K562 (cell line): ENCODE data around the gene EBF4. TPM values are rescaled to one million over a fixed set of nuclear protein-coding genes. Genes with fewer than 3 reads are reported as not detected.

Experiments
- BACH1 ChIP-seq: fragments of 200-800 bp; sonication (Bioruptor generic); IDR thresholded peaks from 2 replicates; pipeline ENCODE4 v1.6.1; 2016; ENCODE audit warnings: missing genetic modification characterization, missing compliant biosample characterization
- KHSRP ChIP-seq: fragments of 450-650 bp; IDR thresholded peaks from 2 replicates; pipeline ENCODE4 v1.6.1; 2017
- NR2C1 ChIP-seq, 2 experiments: fragments of 450-650 bp; IDR thresholded peaks; 2 replicates each; pipeline ENCODE4 v1.6.1; 2017; ENCODE audit warnings: mild to moderate bottlenecking in 2 of 2, antibody characterized with exemption in 1 of 2, inconsistent platforms in 1 of 2, missing compliant biosample characterization in 1 of 2, missing genetic modification characterization in 1 of 2
- PCBP2 ChIP-seq: fragments of 200-400 bp; formaldehyde crosslinking; IDR thresholded peaks from 2 replicates; pipeline ENCODE4 v1.6.1; 2018; ENCODE audit warnings: low read length, low read depth, mild to moderate bottlenecking, moderate library complexity; ENCODE audit not compliant: poor library complexity, severe bottlenecking
- PHF20 ChIP-seq: fragments of 450-650 bp; IDR thresholded peaks from 2 replicates; pipeline ENCODE4 v1.6.1; 2018; ENCODE audit not compliant: partially characterized antibody
- RB1 ChIP-seq: fragments of 450-650 bp; IDR thresholded peaks from 2 replicates; pipeline ENCODE4 v1.6.1; 2017; ENCODE audit warnings: low read depth, mild to moderate bottlenecking
- SMAD1 ChIP-seq: fragments of 150-350 bp; IDR thresholded peaks from 2 replicates; pipeline ENCODE4 v1.6.1; 2014; ENCODE audit warnings: low read length, low read depth; ENCODE audit not compliant: partially characterized antibody
- ZNF224 ChIP-seq: sonication (generic); formaldehyde crosslinking; IDR thresholded peaks from 2 replicates; pipeline ENCODE4 v1.8.0; 2022; ENCODE audit warnings: mild to moderate bottlenecking, missing genetic modification reagents
- ZSCAN32 ChIP-seq: fragments of 450-650 bp; formaldehyde crosslinking; IDR thresholded peaks from 2 replicates; pipeline ENCODE4 v1.4.0; 2020; ENCODE audit warnings: mild to moderate bottlenecking, moderate library complexity
- polyA plus RNA-seq, 8 experiments: library from polyadenylated mRNA; depleted of rRNA in 4 of 8; stranded (reverse) in 5 of 8; unstranded in 3 of 8; fragments of >200 nt; fragmentation: Nextera tagmentation in 2 of 8; fragmentation: Illumina TruSeq in 1 of 8; extraction: Ambion mirVana in 2 of 8; extraction: Trizol in 1 of 8; gene quantifications; 2 replicates each; pipeline versions ENCODE4 v1.2.1 to v1.2.3, GENCODE V29; 2011 to 2014; ENCODE audit warnings: inconsistent platforms in 1 of 8, missing spikeins in 1 of 8
- total RNA-seq, 7 experiments: library from RNA; depleted of rRNA in 6 of 7; stranded (reverse); fragments of >200 nt in 6 of 7; fragmentation: Illumina TruSeq in 2 of 7; extraction: Trizol in 2 of 7; gene quantifications; 2 replicates each; pipeline versions ENCODE4 v1.2.1 to v1.2.3, GENCODE V29; 2011 to 2021; ENCODE audit warnings: low replicate concordance in 1 of 7
- TF ChIP-seq, protein P1 (sequence below): fragments of 250-450 bp; sonication (Bioruptor Pico); IDR thresholded peaks from 2 replicates; pipeline ENCODE4 v1.5.0; 2022; ENCODE audit warnings: mild to moderate bottlenecking
- TF ChIP-seq, protein P2 (sequence below): fragments of 200-800 bp; sonication (Bioruptor generic); IDR thresholded peaks from 2 replicates; pipeline ENCODE4 v1.6.1; 2017; ENCODE audit warnings: missing genetic modification characterization, missing compliant biosample characterization
- TF ChIP-seq, protein P3 (sequence below): IDR thresholded peaks from 2 replicates; pipeline ENCODE4 v1.6.1; 2011; ENCODE audit warnings: borderline replicate concordance, low read depth, mild to moderate bottlenecking, moderate library complexity, low read length; ENCODE audit not compliant: insufficient read depth, poor library complexity, severe bottlenecking
- TF ChIP-seq, protein P4 (sequence below): fragments of 450-650 bp; conservative IDR thresholded peaks from 2 replicates; pipeline ENCODE4 v1.6.1; 2016; ENCODE audit warnings: missing genetic modification characterization, low read depth, mild to moderate bottlenecking, control low read depth, missing compliant biosample characterization
- TF ChIP-seq, protein P5 (sequence below): fragments of 450-650 bp; formaldehyde crosslinking; IDR thresholded peaks from 2 replicates; pipeline ENCODE4 v1.4.0; 2020; ENCODE audit warnings: mild to moderate bottlenecking, moderate library complexity

Gene EBF4
- total and polyA plus RNA-seq, 9 of the 15 experiments (the other 6 are each of a cell fraction or from before 2014, with no cell fraction given): 0.09 TPM; not detected in 8

DNA sequence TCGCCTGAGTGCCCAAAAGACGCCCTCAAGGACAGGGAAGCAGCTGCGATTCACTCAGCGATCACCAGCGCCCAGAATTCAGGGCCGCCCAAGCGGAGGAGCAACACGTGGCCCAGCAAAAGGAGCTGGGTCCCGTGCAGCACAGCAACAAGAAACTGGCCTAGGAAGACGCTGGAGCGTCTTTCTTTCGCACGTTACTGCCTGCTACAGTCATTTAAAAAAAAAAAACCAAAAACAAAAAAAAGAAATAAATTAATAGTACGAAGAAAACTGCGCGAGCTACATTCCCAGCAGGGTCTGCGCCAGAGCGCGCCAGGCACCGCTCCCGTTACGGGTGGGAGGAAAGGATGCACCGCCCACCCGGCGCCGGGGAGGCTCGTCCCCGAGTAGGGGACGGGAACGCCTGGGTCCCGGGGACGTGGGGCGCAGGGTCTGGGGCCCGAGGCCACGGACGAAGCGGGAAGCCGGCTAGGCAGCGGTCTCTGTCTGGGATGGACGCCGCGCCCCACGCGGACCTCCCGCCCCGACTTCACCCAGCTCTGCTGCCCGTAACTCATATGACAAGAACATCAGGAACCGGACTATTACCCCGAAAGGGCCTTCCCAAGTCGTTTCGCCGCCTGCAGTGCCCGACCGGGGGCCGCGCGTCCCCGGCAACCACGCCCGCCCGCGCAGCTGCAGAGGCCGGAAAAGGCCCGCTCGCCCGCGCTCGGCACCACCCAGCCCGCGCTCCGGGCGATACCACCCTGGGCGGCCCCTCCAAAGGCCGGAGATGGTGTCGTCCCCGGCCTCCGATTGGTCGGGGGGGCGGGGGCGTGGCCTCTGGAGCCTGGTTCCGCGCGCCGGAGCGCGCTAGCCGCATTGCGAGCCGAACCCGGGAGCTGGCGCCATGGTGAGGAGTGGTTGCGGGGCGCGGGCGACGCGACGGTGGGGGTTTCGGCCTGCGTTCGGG, 40.5 kb upstream of the EBF4 start, which contains the start of gene NOP56 (continued):
- TF ChIP-seq SMAD1: peak; percentile 54
- no peak for TF ChIP-seq KHSRP
- TF ChIP-seq RB1: peak; percentile 93
- TF ChIP-seq, protein P1, sequence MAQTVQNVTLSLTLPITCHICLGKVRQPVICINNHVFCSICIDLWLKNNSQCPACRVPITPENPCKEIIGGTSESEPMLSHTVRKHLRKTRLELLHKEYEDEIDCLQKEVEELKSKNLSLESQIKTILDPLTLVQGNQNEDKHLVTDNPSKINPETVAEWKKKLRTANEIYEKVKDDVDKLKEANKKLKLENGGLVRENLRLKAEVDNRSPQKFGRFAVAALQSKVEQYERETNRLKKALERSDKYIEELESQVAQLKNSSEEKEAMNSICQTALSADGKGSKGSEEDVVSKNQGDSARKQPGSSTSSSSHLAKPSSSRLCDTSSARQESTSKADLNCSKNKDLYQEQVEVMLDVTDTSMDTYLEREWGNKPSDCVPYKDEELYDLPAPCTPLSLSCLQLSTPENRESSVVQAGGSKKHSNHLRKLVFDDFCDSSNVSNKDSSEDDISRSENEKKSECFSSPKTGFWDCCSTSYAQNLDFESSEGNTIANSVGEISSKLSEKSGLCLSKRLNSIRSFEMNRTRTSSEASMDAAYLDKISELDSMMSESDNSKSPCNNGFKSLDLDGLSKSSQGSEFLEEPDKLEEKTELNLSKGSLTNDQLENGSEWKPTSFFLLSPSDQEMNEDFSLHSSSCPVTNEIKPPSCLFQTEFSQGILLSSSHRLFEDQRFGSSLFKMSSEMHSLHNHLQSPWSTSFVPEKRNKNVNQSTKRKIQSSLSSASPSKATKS: no peak
- peak; percentile 9 for TF ChIP-seq PCBP2
- TF ChIP-seq PHF20: no peak
- TF ChIP-seq BACH1 (tag): no peak
- TF ChIP-seq, protein P2, sequence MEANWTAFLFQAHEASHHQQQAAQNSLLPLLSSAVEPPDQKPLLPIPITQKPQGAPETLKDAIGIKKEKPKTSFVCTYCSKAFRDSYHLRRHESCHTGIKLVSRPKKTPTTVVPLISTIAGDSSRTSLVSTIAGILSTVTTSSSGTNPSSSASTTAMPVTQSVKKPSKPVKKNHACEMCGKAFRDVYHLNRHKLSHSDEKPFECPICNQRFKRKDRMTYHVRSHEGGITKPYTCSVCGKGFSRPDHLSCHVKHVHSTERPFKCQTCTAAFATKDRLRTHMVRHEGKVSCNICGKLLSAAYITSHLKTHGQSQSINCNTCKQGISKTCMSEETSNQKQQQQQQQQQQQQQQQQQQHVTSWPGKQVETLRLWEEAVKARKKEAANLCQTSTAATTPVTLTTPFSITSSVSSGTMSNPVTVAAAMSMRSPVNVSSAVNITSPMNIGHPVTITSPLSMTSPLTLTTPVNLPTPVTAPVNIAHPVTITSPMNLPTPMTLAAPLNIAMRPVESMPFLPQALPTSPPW (CRISPR knock-in tag): peak; percentile 62
- TF ChIP-seq ZSCAN32 (CRISPR knock-in tag): no peak
- TF ChIP-seq ZNF224 (CRISPR knock-in tag): no peak
- TF ChIP-seq, protein P3, sequence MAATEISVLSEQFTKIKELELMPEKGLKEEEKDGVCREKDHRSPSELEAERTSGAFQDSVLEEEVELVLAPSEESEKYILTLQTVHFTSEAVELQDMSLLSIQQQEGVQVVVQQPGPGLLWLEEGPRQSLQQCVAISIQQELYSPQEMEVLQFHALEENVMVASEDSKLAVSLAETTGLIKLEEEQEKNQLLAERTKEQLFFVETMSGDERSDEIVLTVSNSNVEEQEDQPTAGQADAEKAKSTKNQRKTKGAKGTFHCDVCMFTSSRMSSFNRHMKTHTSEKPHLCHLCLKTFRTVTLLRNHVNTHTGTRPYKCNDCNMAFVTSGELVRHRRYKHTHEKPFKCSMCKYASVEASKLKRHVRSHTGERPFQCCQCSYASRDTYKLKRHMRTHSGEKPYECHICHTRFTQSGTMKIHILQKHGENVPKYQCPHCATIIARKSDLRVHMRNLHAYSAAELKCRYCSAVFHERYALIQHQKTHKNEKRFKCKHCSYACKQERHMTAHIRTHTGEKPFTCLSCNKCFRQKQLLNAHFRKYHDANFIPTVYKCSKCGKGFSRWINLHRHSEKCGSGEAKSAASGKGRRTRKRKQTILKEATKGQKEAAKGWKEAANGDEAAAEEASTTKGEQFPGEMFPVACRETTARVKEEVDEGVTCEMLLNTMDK: no peak
- TF ChIP-seq, protein P4, sequence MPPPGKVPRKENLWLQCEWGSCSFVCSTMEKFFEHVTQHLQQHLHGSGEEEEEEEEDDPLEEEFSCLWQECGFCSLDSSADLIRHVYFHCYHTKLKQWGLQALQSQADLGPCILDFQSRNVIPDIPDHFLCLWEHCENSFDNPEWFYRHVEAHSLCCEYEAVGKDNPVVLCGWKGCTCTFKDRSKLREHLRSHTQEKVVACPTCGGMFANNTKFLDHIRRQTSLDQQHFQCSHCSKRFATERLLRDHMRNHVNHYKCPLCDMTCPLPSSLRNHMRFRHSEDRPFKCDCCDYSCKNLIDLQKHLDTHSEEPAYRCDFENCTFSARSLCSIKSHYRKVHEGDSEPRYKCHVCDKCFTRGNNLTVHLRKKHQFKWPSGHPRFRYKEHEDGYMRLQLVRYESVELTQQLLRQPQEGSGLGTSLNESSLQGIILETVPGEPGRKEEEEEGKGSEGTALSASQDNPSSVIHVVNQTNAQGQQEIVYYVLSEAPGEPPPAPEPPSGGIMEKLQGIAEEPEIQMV: no peak
- TF ChIP-seq NR2C1 (IDR thresholded peaks at IDR 0.05): no peak
- TF ChIP-seq NR2C1 (tag; IDR thresholded peaks at IDR 0.05): no peak
- TF ChIP-seq, protein P5, sequence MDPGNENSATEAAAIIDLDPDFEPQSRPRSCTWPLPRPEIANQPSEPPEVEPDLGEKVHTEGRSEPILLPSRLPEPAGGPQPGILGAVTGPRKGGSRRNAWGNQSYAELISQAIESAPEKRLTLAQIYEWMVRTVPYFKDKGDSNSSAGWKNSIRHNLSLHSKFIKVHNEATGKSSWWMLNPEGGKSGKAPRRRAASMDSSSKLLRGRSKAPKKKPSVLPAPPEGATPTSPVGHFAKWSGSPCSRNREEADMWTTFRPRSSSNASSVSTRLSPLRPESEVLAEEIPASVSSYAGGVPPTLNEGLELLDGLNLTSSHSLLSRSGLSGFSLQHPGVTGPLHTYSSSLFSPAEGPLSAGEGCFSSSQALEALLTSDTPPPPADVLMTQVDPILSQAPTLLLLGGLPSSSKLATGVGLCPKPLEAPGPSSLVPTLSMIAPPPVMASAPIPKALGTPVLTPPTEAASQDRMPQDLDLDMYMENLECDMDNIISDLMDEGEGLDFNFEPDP: no peak
